Measurements from ENCODE around the gene SCARF1. TPM values are rescaled to one million over a fixed set of nuclear protein-coding genes. Genes with fewer than 3 reads are reported as not detected.

SCARF1 gene
- total RNA-seq, 3 donors from 2014 or later (not counting 1 experiment from before 2014, with no cell fraction given), result 0.59 to 3.1 (median 1.0) TPM

GRCh38 chr17:1629504-1630310, 15.8 kb downstream of the SCARF1 start:
- ATAC-seq, result peak; percentile 17 to 38 (median 29)
- H3K9me3 ChIP-seq (ENCODE audit: control insufficient read depth, insufficient read depth, low read length), result no peaks in the 10 kb centered on the region
- H3K36me3 ChIP-seq (ENCODE audit: control insufficient read depth, insufficient read depth, low read length), result no peaks in the 10 kb centered on the region
- DNase-seq, result peak; percentile 77 to 79
- peaks cover 36% of the 10 kb centered on the region for H3K4me1 ChIP-seq (ENCODE audit: control insufficient read depth, insufficient read depth, low read length)
- peak overlapping the region; percentile 66 for H3K4me3 ChIP-seq (ENCODE audit: low read length)
- peaks cover 16 to 38% of the 10 kb centered on the region in 2 donors for H3K4me1 Mint-ChIP-seq
- no peaks in the 10 kb centered on the region for H3K36me3 Mint-ChIP-seq
- H3K4me3 Mint-ChIP-seq, result peak overlapping the region; percentile 99
- intact Hi-C loops (cut with micrococcal nuclease), result loop anchor here (1.0 to 5.0 kb wide), 5 partner anchors 23 to 262 kb away; partner anchors contain the start of genes INPP5K and PITPNA
- H3K27ac Mint-ChIP-seq, result peak overlapping the region; percentile 84 to 99
- H3K27me3 ChIP-seq (ENCODE audit: control insufficient read depth, insufficient read depth, low read length), result no peaks in the 10 kb centered on the region
- 1% methylated on average over 45 of the region's 45 CpGs for WGBS (ENCODE audit: insufficient coverage)
- H3K27ac ChIP-seq (ENCODE audit: low read length), result peak overlapping the region; percentile 60
- peaks cover 7 to 20% of the 10 kb centered on the region in 2 donors for H3K27me3 Mint-ChIP-seq (ENCODE audit: low read depth in 2 of 2)
- peak; percentile 70 for TF ChIP-seq CTCF (IDR thresholded peaks at IDR 0.05)
- H3K9me3 Mint-ChIP-seq, result no peaks in the 10 kb centered on the region

- ATAC-seq (peak; percentile 77 to 92 (median 83)), DNase-seq (peak; percentile 90 to 91)
- H3K4me1 Mint-ChIP-seq, result peaks cover 16 to 38% of the 10 kb centered on the region in 2 donors
- H3K27me3 ChIP-seq (ENCODE audit: control insufficient read depth, insufficient read depth, low read length), result no peaks in the 10 kb centered on the region
- TF ChIP-seq CTCF (IDR thresholded peaks at IDR 0.05), result no peak
- peak overlapping the region; percentile 66 for H3K4me3 ChIP-seq (ENCODE audit: low read length)
- intact Hi-C loops (cut with micrococcal nuclease), result loop anchor here (1.0 to 5.0 kb wide), 4 partner anchors 22 to 112 kb away; partner anchors contain the start of genes INPP5K and PITPNA
- peak overlapping the region; percentile 95 to 99 for H3K27ac Mint-ChIP-seq
- H3K36me3 ChIP-seq (ENCODE audit: control insufficient read depth, insufficient read depth, low read length), result no peaks in the 10 kb centered on the region
- no peaks in the 10 kb centered on the region for H3K9me3 Mint-ChIP-seq
- no peaks in the 10 kb centered on the region for H3K36me3 Mint-ChIP-seq
- H3K9me3 ChIP-seq (ENCODE audit: control insufficient read depth, insufficient read depth, low read length), result no peaks in the 10 kb centered on the region
- peak overlapping the region; percentile 99 for H3K4me3 Mint-ChIP-seq
- peaks cover 7 to 20% of the 10 kb centered on the region in 2 donors for H3K27me3 Mint-ChIP-seq (ENCODE audit: low read depth in 2 of 2)
- peaks cover 36% of the 10 kb centered on the region for H3K4me1 ChIP-seq (ENCODE audit: control insufficient read depth, insufficient read depth, low read length)
- peak overlapping the region; percentile 90 for H3K27ac ChIP-seq (ENCODE audit: low read length)
- under 1% methylated on average over 77 of the region's 77 CpGs for WGBS (ENCODE audit: insufficient coverage)
Measured at GRCh38 chr17:1628856-1629503, 16.6 kb downstream of the SCARF1 start.

DNA sequence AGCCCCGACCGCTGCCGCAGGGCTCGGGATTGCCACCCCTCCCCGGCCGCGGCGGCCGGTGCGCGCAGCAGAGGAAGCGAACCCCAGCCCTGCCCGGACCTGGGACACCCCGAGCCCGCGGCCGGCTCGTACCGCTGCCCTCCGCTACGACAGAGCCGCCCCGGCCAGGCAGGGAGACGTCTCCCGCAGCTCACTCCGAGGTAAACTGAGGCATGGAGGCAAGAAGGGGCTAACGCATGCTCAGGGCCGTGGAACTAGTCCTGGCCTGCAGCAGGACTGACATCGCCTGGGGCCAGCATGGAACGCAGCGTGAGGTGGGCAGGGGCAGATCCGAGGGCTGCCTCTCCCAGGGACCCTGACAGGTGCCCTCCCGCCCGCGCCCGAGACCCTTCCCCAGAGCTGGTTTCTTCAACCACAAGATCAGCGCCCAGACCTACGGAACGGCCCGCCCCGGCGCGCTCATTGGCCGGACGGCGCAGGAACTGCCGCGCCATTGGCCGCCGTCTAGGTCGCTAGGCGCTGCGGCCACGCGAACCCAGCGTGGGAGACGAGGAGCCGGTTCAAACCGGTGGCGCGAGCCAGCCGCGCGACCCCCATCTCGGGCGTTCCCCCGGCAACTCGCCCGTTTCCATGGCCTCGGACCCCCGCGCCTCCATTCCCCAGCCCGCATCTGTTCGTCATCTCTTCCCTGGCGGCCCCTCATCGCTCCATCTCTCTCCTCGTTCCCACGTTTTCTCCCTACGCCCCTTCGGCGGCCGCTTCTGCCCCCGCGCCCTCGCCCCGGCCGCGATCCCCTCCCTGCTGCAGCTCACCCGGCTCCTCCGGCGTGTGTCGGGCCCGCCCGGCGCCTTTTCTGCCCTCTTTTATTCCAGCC, 17.3 kb downstream of the SCARF1 start, which contains the start of gene SLC43A2:
SLC43A2 (minus strand) TSS at position 853 of the 874 bp plus-strand sequence. CDS start 960 bp downstream, outside the sequence.
- peak within 1 kb of the TSS; percentile 99 for H3K4me3 Mint-ChIP-seq
- Histone ChIP-seq H3K9me3 (ENCODE audit: control insufficient read depth, insufficient read depth, low read length) (no peaks in the 10 kb centered on the region), H3K4me1 (ENCODE audit: control insufficient read depth, insufficient read depth, low read length) (peaks cover 36% of the 10 kb centered on the region), H3K27me3 (ENCODE audit: control insufficient read depth, insufficient read depth, low read length) (no peaks in the 10 kb centered on the region), H3K27ac (ENCODE audit: low read length) (peak within 1 kb of the TSS; percentile 90), H3K4me3 (ENCODE audit: low read length) (peak within 1 kb of the TSS; percentile 66), H3K36me3 (ENCODE audit: control insufficient read depth, insufficient read depth, low read length) (no peaks in the 10 kb centered on the region)
- DNase-seq, result peak; percentile 81 to 85
- intact Hi-C loops (cut with micrococcal nuclease), result loop anchor here (2.0 to 5.0 kb wide), 3 partner anchors 21 to 111 kb away; partner anchors contain the start of gene INPP5K
- no peaks in the 10 kb centered on the region for H3K9me3 Mint-ChIP-seq
- under 1% methylated on average over 95 of the region's 95 CpGs for WGBS (ENCODE audit: insufficient coverage)
- peaks cover 7 to 20% of the 10 kb centered on the region in 2 donors for H3K27me3 Mint-ChIP-seq (ENCODE audit: low read depth in 2 of 2)
- no peak for TF ChIP-seq CTCF (IDR thresholded peaks at IDR 0.05)
- peak within 1 kb of the TSS; percentile 95 to 99 for H3K27ac Mint-ChIP-seq
- peaks cover 16 to 38% of the 10 kb centered on the region in 2 donors for H3K4me1 Mint-ChIP-seq
- peak; percentile 60 to 80 (median 72) for ATAC-seq
- no peaks in the 10 kb centered on the region for H3K36me3 Mint-ChIP-seq

All from natural killer cell (primary cell).